Thyroid gland (tissue), 4 donors: Measurements from ENCODE around the gene OR2T1.

ENCODE experiments used
- POLR2A ChIP-seq, 2 donors: fragments of 450-650 bp; IDR thresholded peaks; one replicate each; pipeline ENCODE4 v1.6.1; 2017; ENCODE audit warnings: antibody characterized with exemption in 2 of 2, mild to moderate bottlenecking in 2 of 2, moderate library complexity in 1 of 2
- TF ChIP-seq, protein P1 (sequence below), 6 experiments: fragments of 200-600 bp in 3 of 6; fragments of 450-650 bp in 3 of 6; sonication (generic) in 3 of 6; IDR thresholded peaks; one replicate each; pipeline ENCODE4 v1.5.1; 2016 to 2019; ENCODE audit warnings: antibody characterized with exemption in 6 of 6, mild to moderate bottlenecking in 2 of 6, inconsistent platforms in 1 of 6, moderate library complexity in 1 of 6

DNA sequence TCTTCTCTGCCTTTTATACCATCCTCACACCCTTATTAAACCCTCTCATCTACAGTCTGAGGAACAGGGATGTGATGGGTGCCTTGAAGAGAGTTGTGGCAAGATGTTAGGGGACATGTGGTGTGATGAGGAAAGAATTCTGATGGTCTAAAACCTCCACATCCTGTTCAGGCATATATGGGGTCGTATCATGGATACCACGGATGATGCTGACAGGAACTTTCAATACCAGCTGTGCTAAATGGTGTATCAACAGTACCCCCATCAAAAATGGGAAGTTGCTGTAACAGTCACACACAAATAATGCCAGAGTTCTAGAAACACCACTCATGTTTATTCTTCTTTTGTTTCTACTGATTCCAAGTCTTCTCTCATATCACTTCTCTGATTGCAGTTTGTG, 14.4 kb upstream of the OR2T1 start:
- TF ChIP-seq POLR2A (IDR thresholded peaks at IDR 0.05): no peak
- TF ChIP-seq, protein P1, sequence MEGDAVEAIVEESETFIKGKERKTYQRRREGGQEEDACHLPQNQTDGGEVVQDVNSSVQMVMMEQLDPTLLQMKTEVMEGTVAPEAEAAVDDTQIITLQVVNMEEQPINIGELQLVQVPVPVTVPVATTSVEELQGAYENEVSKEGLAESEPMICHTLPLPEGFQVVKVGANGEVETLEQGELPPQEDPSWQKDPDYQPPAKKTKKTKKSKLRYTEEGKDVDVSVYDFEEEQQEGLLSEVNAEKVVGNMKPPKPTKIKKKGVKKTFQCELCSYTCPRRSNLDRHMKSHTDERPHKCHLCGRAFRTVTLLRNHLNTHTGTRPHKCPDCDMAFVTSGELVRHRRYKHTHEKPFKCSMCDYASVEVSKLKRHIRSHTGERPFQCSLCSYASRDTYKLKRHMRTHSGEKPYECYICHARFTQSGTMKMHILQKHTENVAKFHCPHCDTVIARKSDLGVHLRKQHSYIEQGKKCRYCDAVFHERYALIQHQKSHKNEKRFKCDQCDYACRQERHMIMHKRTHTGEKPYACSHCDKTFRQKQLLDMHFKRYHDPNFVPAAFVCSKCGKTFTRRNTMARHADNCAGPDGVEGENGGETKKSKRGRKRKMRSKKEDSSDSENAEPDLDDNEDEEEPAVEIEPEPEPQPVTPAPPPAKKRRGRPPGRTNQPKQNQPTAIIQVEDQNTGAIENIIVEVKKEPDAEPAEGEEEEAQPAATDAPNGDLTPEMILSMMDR (IDR thresholded peaks at IDR 0.05): no peak
